ENCODE measurements around the gene TRAP1.

The TRAP1 gene

GRCh38 chr16:3706253-3707012 lies 10.9 kb downstream of the TRAP1 start:
- no peak for DNase-seq

GRCh38 chr16:3702082-3702481 lies 15.2 kb downstream of the TRAP1 start:
- DNase-seq = no peak

GRCh38 chr16:3701531-3701930 lies 15.8 kb downstream of the TRAP1 start:
- DNase-seq = no peak

- no peak for DNase-seq
Observed at GRCh38 chr16:3698941-3699340, 18.4 kb downstream of the TRAP1 start.

- no peak for DNase-seq
Observed at GRCh38 chr16:3696425-3697218, 20.7 kb downstream of the TRAP1 start.

GRCh38 chr16:3695610-3696369 lies 21.5 kb downstream of the TRAP1 start:
- DNase-seq = no peak

- DNase-seq = no peak
Observed at GRCh38 chr16:3694051-3694450, 23.3 kb downstream of the TRAP1 start.

GRCh38 chr16:3691761-3692160 lies 25.6 kb downstream of the TRAP1 start:
- no peak for DNase-seq

GRCh38 chr16:3690980-3691720 lies 26.2 kb downstream of the TRAP1 start:
- DNase-seq = no peak

- DNase-seq = peak; percentile 87
Observed at GRCh38 chr16:3690470-3690928, 26.8 kb downstream of the TRAP1 start.

GRCh38 chr16:3689731-3690130 lies 27.6 kb downstream of the TRAP1 start:
- no peak for DNase-seq

- no peak for DNase-seq
Observed at GRCh38 chr16:3687792-3688191, 29.5 kb downstream of the TRAP1 start.

GRCh38 chr16:3687021-3687420 lies 30.3 kb downstream of the TRAP1 start:
- DNase-seq = no peak

GRCh38 chr16:3681206-3681605 lies 36.1 kb downstream of the TRAP1 start:
- no peak for DNase-seq

GRCh38 chr16:3677994-3678393 lies 39.3 kb downstream of the TRAP1 start:
- no peak for DNase-seq

GRCh38 chr16:3675601-3676130 lies 41.7 kb downstream of the TRAP1 start:
- no peak for DNase-seq

- no peak for DNase-seq
Observed at GRCh38 chr16:3674513-3675295, 42.6 kb downstream of the TRAP1 start.

- DNase-seq = no peak
Observed at GRCh38 chr16:3673676-3674377, 43.5 kb downstream of the TRAP1 start.

- DNase-seq = no peak
Observed at GRCh38 chr16:3673201-3673600, 44.1 kb downstream of the TRAP1 start.

- DNase-seq = no peak
Observed at GRCh38 chr16:3672571-3673041, 44.7 kb downstream of the TRAP1 start.

- no peak for DNase-seq
Observed at GRCh38 chr16:3671424-3671823, 45.9 kb downstream of the TRAP1 start.
